SU-DHL-6 (cell line): Measurements from ENCODE around the gene SLC5A10.

Experiments
- EZH2phosphoT487 ChIP-seq: fragments of 200-600 bp; sonication (generic), shearing (Covaris generic); conservative IDR thresholded peaks from 2 replicates; pipeline ENCODE4 v1.6.1; 2018; ENCODE audit warnings: mild to moderate bottlenecking, antibody characterized with exemption, low read length, moderate library complexity, mixed read lengths
- TF ChIP-seq, protein P1 (sequence below): fragments of 200-600 bp; sonication (generic); IDR thresholded peaks from one replicate; pipeline ENCODE4 v1.5.1; 2017; ENCODE audit warnings: antibody characterized with exemption, mild to moderate bottlenecking, low read length, moderate library complexity; ENCODE audit not compliant: insufficient read depth, poor library complexity, severe bottlenecking

DNA sequence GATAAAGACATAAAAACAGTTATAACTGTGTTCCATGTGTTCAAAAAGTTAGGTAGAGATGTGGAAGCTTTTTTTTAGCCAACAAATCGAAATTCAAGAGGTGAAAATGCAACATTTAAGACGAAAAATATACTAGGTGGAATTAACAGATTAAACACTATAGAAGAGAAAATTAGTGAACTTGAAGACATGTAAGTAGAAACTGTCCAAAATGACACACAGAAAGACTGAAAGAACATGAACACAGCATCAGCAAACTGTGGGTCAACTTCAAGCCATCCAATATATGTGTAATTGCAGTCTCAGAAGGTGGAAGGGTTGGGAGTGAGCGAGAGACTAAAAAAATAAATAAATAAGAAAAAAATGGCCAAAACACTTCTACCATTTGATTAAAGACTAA, 43.3 kb downstream of the SLC5A10 start:
- TF ChIP-seq, protein P1, sequence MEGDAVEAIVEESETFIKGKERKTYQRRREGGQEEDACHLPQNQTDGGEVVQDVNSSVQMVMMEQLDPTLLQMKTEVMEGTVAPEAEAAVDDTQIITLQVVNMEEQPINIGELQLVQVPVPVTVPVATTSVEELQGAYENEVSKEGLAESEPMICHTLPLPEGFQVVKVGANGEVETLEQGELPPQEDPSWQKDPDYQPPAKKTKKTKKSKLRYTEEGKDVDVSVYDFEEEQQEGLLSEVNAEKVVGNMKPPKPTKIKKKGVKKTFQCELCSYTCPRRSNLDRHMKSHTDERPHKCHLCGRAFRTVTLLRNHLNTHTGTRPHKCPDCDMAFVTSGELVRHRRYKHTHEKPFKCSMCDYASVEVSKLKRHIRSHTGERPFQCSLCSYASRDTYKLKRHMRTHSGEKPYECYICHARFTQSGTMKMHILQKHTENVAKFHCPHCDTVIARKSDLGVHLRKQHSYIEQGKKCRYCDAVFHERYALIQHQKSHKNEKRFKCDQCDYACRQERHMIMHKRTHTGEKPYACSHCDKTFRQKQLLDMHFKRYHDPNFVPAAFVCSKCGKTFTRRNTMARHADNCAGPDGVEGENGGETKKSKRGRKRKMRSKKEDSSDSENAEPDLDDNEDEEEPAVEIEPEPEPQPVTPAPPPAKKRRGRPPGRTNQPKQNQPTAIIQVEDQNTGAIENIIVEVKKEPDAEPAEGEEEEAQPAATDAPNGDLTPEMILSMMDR = no peak
- TF ChIP-seq EZH2phosphoT487 = no peak
